ENCODE results near the gene SNX5. TPM values are rescaled to one million over a fixed set of nuclear protein-coding genes. Genes with fewer than 3 reads are reported as not detected.

The SNX5 gene
- total RNA-seq, 4 donors from 2014 or later = 49.8 to 88.8 (median 60.9) TPM

GRCh38 chr20:17976305-17976704 is 7.7 kb upstream of the SNX5 start:
- H3K4me3 ChIP-seq = peak overlapping the region in 2 of 4 donors; percentile 14 to 24
- peak; percentile 96 for ATAC-seq
- H3K27ac ChIP-seq = peak overlapping the region; percentile 75 to 99 (median 96)
- in situ Hi-C loops (cut with MboI; ENCODE audit: low sequenced_read_pairs in 4 of 4) (no loop called here), intact Hi-C loops (cut with DNase I; ENCODE audit: low total_unique reads) (no loop called here)
- DNase-seq = peak in 1 of 2 donors; percentile 70
- no peaks in the 10 kb centered on the region for H3K9me3 ChIP-seq
- peaks cover 36 to 44% of the 10 kb centered on the region in 2 donors for H3K4me1 ChIP-seq
- TF ChIP-seq CTCF (IDR thresholded peaks at IDR 0.05 in 4 of 5, conservative IDR thresholded peaks at IDR 0.05 in 1 of 5) = no peak
- no peak for TF ChIP-seq POLR2A (IDR thresholded peaks at IDR 0.05)
- no peaks in the 10 kb centered on the region for H3K27me3 ChIP-seq
- peaks cover 0 to 8% of the 10 kb centered on the region in 2 donors for H3K36me3 ChIP-seq

DNA sequence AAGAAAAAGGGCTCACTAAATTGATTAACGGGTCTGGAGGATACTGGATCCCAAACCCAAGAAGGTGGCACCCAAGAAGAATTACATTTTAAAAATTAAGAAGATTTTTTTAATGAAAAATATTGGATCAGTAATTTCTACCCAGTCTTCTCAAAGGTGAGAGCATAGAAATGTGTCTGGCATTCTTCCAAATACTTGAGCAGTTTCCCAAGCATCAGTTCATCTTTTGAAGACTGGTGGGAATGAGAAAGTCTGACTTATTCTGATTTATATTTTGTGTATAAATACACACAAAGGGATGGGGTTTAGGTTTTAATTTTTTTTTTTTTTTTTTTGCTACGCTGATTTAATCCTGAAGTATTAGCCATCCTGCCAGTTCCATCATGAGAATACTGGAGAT is 3.5 kb upstream of the SNX5 start:
- H3K27ac ChIP-seq = peak overlapping the region; percentile 93 to 99 (median 96)
- no peaks in the 10 kb centered on the region for H3K27me3 ChIP-seq
- H3K4me3 ChIP-seq = peak overlapping the region; percentile 91 to 97 (median 94)
- DNase-seq (no peak), ATAC-seq (no peak)
- intact Hi-C loops (cut with DNase I; ENCODE audit: low total_unique reads) (no loop called here), in situ Hi-C loops (cut with MboI; ENCODE audit: low sequenced_read_pairs in 4 of 4) (loop anchor here in 2 of 4 donors (25.0 kb wide), 2 partner anchors 165 to 540 kb away; partner anchors contain the start of genes KAT14 (in 1 of the 2), PET117 (in 1 of the 2) and SEC23B (in 1 of the 2))
- H3K36me3 ChIP-seq = no peaks in the 10 kb centered on the region
- H3K9me3 ChIP-seq = no peaks in the 10 kb centered on the region
- H3K4me1 ChIP-seq = peaks cover 55 to 64% of the 10 kb centered on the region in 2 donors
- no peak for TF ChIP-seq POLR2A (IDR thresholded peaks at IDR 0.05)
- no peak for TF ChIP-seq CTCF (IDR thresholded peaks at IDR 0.05 in 4 of 5, conservative IDR thresholded peaks at IDR 0.05 in 1 of 5)

GRCh38 chr20:17971300-17972013 is 2.9 kb upstream of the SNX5 start:
- in situ Hi-C loops (cut with MboI; ENCODE audit: low sequenced_read_pairs in 4 of 4) = loop anchor here in 2 of 4 donors (25.0 kb wide), 2 partner anchors 166 to 541 kb away; partner anchors contain the start of genes KAT14 (in 1 of the 2), PET117 (in 1 of the 2) and SEC23B (in 1 of the 2)
- peak overlapping the region; percentile 93 to 99 (median 96) for H3K27ac ChIP-seq
- DNase-seq (no peak), ATAC-seq (no peak)
- peak overlapping the region; percentile 91 to 97 (median 94) for H3K4me3 ChIP-seq
- no peak for TF ChIP-seq CTCF (IDR thresholded peaks at IDR 0.05 in 4 of 5, conservative IDR thresholded peaks at IDR 0.05 in 1 of 5)
- TF ChIP-seq POLR2A (IDR thresholded peaks at IDR 0.05) = no peak
- H3K9me3 ChIP-seq = no peaks in the 10 kb centered on the region
- H3K4me1 ChIP-seq = peaks cover 58 to 66% of the 10 kb centered on the region in 2 donors
- intact Hi-C loops (cut with DNase I; ENCODE audit: low total_unique reads) = no loop called here
- H3K27me3 ChIP-seq = no peaks in the 10 kb centered on the region
- H3K36me3 ChIP-seq = no peaks in the 10 kb centered on the region

DNA sequence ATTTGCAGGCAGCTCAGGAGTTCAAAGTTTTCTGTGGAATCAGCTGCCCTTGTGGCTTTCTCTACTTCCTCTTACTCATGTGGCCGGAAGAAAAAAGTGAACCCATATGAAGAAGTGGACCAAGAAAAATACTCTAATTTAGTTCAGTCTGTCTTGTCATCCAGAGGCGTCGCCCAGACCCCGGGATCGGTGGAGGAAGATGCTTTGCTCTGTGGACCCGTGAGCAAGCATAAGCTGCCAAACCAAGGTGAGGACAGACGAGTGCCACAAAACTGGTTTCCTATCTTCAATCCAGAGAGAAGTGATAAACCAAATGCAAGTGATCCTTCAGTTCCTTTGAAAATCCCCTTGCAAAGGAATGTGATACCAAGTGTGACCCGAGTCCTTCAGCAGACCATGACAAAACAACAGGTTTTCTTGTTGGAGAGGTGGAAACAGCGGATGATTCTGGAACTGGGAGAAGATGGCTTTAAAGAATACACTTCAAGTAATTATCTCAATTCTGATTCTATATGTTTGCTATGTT is 1.4 kb upstream of the SNX5 start:
- Histone ChIP-seq H3K36me3 (no peaks in the 10 kb centered on the region), H3K27ac (peak overlapping the region; percentile 93 to 99 (median 96)), H3K4me1 (peaks cover 66 to 68% of the 10 kb centered on the region in 2 donors), H3K27me3 (no peaks in the 10 kb centered on the region), H3K9me3 (no peaks in the 10 kb centered on the region), H3K4me3 (peak overlapping the region; percentile 91 to 97 (median 94))
- in situ Hi-C loops (cut with MboI; ENCODE audit: low sequenced_read_pairs in 4 of 4) (loop anchor here in 2 of 4 donors (25.0 kb wide), 2 partner anchors 167 to 542 kb away; partner anchors contain the start of genes KAT14 (in 1 of the 2), PET117 (in 1 of the 2) and SEC23B (in 1 of the 2)), intact Hi-C loops (cut with DNase I; ENCODE audit: low total_unique reads) (loop anchor here (2.0 to 10.0 kb wide), 5 partner anchors 167 to 537 kb away; partner anchors contain the start of genes DSTN, DZANK1, KAT14 and PET117)
- ATAC-seq (no peak), DNase-seq (no peak)
- no peak for TF ChIP-seq CTCF (IDR thresholded peaks at IDR 0.05 in 4 of 5, conservative IDR thresholded peaks at IDR 0.05 in 1 of 5)
- TF ChIP-seq POLR2A (IDR thresholded peaks at IDR 0.05) = peak in 1 of 2 donors; percentile 8

Data from gastrocnemius medialis (tissue), 4 donors.